SIG-M5 treated with dmso at 0.1 percent for 504 hours (cell line): ENCODE data around the gene SOST.

Source experiments
- DNase-seq: peaks from one replicate; lab custom pipeline; 2025; ENCODE audit not compliant: unreplicated experiment; lab: John Stamatoyannopoulos, UW

Gene SOST

DNA sequence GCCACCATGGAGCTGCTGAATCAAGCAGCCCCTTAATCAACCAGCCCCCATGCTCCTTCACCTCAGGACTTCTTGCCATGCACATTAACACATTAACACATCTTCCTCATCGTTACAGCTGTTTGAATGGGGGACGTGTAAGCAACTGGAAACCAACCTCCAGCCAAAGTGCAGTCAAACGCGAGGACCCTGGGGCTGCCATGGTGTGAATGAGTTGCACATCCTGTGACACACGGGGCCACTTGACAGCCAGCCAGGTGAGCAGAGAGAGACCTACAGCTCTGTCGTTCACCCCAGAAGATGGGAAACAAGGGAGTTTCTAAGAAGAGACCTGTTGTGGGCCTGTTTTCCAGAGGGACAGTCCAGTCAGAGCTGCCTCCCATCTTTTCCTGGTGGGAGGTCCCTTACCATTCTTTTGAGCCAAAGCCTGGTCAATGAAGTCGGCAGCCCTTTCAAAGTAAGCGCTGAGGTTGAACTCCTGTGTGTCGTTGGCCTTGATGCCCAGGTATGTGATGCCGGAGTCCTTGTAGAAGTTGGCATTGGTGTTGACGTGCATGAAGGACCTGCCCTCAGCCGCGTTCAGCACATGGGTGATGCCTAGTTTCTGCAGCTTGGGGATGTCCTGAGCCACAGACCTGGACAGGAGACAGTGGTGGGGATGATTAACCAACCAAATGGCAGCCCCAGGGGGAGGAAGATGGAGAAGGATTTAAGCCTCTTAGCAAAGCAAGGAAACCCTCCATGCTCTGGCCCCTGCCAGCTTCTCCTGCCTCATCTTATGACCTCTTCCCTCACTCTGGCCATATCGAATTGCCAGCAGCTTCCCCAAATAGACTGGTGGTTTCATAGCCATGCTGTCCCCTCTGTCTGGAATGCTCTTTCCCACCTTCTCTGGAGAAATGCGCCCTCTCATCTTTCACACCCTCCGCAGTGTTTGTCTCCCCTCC, 16.0 kb upstream of the SOST start:
- DNase-seq, result no peak

DNA sequence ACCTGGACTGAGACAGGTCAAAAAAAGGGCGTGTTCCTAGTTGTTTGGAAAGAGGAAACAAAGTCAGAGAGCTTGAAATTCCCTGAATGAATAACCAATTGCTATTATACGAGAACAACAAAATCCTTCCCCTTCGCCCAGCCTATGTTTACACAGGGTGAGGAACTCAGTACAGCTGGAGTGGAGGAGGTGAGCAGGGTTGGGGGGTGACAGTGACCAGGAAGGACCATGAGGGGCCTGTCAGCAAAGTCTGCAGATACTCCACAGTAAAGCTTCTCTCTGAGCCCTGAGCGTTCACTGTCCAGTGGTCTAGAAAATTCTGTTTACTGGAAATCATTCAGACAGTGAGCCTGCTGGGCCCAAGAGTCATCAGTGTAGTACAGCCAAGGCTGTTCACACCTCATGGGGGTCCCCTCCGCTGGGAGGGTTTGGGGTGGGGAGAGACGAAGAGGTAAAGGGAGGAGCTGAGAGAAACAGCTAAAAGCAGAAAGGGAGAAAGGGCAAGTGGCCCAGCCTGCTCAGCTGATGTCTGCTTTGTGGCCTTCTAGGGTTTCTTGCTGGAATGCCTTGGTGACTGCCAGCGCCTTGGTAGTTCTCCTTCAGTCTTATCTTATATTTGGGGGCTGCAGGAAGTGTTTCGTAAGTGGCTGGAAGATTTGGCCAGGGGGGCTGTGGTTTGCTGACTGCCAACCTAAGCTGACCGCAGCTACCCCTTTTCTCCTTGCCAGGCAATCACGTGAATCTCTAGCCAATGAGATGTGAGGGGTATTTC, 14.5 kb upstream of the SOST start:
- DNase-seq, result peak; percentile 99

DNA sequence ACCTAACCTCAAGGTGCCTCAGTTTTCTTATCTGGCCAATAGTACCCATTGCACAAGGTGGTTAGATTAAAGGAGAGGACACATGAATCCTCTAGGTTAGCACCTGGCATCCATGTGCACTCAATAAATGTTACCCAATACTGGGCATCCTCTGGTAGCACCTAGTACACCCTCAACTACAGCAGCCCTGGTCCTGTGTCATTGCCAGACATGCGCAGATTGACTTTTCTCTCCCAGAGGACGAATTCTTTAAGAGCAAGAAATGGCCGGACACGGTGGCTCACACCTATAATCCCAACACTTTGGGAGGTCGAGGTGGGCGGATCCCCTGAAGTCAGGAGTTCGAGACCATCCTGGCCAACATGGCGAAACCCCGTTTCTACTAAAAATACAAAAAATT, 12.9 kb upstream of the SOST start:
- DNase-seq, result no peak

DNA sequence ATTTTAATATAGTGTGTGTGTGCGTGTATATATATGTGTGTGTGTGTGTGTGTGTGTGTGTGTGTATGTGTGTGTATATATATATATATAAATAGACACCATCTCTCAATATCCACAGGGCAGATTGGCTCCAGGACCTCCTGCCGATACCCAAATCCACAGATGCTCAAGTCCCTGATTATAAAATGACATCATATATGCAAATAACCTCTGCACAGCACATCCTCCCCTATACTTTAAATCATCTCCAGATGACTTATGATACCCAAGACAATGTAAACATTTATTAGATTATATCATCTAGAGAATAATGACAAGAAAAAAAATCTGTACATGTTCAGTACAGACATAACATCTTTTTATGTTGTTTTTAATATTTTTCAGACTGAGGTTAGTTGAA, 12.4 kb upstream of the SOST start:
- DNase-seq, result no peak

DNA sequence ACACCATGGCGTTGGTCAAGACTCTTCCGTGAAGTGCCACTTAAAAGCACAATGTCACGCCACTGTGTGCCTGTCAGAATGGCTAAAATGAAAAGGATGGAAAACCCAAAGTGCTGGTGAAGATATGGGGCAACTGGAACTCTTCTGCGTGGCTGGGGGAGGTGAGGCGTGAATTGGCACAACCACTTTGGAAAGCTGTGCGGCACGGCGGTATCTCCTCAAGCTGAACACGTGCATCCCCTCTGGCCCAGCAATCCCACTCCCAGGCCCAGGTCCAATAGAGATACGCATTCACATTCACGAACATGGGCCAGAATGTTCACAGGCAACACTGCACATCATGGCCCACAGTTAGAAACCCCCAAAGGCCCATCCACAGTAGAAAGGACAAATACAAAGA, 11.3 kb upstream of the SOST start:
- no peak for DNase-seq

DNA sequence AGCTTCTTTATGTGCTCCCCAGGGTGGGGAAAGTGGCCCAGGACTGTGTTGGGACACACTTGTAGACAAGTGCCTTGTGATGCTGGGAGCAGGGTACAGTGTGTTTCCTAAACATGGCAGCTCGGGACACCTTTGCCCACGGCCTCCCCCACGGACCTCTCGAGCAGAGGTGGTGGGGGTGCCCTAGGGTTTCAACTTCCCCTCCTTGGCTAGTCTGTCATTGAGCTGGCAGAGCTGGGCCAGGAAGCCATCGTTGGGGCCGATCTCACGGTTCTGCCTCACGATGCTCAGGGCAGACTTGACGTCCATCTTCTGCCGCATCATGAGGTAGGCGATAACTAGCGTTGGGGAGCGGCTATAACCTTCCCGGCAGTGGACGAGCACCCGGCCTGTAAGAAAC, 10.8 kb upstream of the SOST start:
- no peak for DNase-seq

DNA sequence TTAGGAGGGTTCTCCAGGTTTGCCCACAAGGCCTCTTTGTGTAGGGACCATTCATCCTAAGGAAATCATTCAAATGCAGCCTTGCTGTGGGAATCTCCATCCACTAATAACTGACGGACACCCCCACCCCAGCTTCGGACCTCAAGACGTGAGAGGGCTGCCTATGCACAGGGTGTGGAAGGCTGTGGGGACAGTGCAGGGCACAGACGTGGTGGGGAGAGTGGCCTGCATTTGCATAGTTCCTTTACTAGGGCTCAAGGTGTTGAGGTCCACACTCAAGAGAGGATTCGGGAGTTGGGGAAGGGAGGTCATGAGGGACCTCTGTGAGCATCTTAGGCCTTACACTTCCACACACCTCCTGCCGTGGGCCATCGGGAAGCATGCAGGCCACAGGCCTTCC, 10.4 kb upstream of the SOST start:
- DNase-seq, result no peak

DNA sequence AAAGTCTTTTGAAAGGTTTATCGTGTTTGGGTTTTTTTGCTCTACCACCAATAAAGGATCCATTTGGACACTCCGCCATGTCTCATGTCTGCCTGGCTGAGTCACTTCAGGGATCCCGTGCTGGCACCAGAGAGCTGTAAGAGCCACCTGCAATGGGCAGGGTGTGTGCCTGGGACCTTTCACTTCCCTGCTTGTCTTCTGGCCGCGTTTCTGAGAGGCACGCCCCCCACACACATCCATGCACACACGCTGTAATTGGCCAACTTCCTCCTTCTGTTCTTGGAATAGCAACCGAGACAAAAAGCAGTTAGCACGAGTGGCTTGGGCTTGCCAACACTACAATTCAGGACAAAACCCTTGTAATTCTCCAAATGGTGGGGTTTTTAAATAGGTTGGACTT, 9.8 kb upstream of the SOST start:
- peak; percentile 99 for DNase-seq

DNA sequence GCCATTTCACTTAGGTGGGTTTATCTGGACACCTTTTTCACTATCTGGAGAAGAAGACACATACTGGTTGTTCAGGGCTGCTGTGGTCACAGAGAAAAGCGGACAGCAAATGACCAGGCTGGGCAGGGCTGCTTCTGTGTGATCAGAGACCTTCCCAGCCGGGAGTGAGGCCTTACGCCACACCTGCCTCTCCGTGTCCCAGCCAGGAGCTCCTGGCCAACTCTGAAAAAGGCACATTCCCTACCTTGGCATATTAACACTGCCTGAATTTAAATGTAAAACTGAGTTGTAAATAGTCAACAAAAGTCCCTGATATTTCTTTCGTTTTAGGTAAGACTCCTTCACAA, 9.1 kb upstream of the SOST start:
- DNase-seq, result no peak

DNA sequence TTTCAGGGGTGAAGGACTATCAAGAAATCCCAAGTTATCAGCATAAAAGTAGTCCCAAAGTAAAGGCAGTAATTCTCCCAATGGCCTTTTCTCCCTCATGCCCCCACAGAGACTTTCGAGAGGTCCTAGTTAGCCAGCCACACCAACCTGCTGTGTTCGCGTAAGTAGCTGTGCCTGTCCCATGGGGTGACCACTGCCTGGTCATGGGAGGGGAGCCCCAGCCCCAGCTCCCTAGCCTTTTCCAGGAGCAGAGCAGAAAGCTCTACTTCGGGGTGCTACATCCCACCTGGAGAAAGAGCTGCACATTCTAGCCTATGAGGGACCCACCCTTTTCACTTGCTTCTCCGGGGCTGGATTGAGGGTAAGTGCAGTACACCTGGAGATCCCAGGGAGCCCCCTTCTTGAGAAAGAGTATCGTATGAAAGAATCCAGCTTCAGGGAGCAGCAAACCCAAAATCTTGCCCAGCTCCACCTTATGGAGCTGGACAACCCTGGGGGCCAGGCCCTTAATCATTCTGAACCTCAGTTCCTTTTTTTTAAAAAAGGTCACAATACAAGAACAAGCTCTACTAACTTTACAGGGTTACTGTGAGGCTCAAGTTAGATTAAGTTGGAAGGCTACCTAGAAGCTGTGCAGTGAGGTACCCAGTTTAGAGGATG, 8.6 kb upstream of the SOST start:
- DNase-seq, result no peak

DNA sequence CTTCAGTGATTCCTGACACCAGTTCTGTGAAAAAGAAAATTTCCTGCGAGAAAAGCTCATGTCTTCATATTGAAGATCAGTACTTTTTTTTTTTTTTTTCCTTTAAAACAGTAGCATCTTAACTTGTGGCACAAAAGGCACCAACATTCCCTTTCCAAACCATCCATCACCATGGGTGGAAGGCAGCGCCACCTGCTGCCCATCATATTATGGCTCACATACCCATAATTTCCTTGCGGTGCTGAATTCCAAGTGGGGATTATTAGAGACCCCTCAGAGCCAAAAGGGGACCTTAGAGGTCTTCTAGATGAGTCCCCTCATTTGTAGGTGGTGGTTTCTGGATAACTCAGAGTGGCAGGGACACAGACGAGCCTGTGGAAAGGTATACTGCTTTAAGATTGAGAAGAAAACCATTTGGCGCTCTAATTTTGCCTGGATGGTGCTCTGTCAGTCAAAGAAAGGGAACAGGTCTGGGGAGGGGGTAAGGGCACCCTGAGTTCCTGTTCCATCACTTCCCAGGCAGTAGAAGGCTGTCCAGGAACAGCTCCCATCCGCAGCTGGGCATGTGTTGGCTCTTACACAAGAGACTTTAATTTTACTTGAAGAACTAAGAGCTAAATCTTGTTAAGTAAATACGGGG, 7.9 kb upstream of the SOST start:
- peak; percentile 44 for DNase-seq

DNA sequence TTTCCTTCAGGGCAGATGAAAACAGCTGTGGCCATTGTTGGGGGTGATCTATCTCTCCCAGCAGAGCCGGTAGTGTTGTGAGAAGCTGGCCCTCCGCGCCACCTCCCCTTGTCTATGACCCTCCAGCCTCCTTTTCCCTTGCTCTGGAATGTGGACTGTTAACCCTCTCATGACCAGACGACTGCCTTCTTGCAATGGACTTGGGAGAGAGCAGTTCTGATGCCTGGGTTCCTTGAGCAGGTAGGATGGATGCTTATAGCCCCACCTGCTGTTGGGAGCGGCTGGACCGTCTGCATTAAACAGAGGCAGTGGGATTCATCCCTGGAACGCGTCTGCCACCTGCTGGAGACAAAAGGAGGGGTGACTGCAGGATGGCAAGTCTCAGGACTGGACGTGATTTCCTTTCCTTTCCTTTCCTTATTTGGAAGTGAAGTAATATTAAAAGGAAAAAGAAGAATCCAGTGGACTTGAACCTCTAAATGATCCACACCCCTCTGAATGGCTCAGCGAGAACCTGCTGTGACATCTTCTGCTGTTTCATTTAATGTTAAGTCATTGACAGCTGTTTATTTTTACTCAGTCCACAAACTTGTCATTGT, 1.8 kb upstream of the SOST start:
- peak; percentile 84 for DNase-seq

DNA sequence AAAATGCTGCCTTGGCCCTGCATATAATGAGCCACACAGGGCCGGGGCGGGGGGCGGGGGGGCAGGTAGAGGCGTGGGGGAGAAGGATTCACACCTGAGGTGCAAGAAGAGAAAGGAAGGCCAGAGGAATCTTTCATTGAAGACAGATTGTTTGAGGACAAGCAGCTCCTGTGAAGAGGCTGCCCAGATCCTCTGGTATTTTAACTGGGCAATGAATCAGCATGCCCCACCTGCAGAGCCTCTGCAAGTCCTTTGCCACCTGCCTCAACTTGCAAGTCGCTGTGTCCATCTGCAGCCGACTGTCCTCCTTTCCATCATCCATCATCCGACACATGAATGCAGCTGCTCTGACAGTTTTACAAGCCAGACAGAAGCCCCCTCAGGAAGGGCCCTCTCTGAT, 1.2 kb upstream of the SOST start:
- DNase-seq, result no peak

DNA sequence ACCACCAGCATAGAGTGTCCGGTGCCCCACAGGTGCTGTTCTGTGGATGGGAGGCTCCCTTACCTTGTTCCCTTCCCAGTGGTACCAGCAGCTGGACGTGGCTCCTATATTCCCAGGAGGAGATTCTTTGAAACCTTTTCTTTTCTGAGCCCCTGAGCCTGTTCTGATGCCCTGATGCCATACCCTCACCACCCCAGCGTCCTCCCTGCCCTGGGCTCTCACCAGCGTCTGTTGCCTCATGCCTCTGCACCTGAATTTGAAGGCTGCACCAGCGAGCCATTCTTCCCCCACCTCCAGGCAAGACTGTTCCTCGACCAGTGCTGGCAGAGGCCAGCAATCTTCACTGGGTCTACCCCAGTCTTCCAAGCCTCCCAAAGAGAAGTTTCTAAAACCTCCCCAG, 505 bp downstream of the SOST start:
- no peak for DNase-seq

DNA sequence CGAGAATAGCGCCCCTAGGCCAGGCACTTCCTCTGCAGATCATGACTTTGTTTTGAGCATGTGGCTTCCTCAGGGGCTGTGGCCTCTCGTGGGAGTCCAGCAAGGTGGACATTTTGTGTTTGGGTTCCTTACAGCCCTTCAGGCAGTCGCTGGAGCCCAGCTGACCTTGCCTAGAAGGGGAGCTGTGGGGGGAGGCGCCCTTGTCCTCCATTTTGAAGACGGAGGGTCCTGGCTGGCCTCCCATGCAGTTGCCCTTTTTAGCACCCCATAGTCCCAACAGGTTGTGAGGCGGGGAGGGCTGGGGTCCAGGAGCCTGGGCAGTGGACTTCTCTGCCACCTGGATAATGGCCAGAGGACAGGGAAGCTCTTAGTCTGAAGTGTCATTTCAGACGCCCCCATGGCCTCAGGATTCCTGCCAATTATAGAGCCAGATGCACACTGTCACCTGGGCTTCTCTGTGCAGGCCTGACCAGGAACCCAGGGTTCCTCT, 1.4 kb downstream of the SOST start:
- DNase-seq, result no peak

DNA sequence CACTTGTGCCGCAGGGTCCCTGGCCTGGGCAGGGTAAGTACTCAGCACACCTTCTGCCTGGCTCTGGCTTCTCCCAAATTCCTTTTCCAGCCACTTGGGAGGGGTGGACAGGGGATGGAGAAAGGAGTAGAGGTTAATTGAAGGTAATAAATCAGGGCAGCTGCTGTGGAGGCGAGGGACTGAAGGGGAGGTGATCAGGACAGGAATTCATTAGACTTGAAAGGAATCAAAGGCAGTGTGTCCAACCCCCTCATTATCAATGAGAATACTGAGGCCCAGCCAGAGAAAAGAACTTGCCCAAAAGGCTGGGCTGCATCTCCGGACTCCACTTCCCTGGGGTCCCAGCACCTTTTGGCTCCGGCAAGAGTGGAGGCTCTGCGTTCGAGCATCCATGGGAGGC, 2.4 kb downstream of the SOST start:
- DNase-seq, result no peak

DNA sequence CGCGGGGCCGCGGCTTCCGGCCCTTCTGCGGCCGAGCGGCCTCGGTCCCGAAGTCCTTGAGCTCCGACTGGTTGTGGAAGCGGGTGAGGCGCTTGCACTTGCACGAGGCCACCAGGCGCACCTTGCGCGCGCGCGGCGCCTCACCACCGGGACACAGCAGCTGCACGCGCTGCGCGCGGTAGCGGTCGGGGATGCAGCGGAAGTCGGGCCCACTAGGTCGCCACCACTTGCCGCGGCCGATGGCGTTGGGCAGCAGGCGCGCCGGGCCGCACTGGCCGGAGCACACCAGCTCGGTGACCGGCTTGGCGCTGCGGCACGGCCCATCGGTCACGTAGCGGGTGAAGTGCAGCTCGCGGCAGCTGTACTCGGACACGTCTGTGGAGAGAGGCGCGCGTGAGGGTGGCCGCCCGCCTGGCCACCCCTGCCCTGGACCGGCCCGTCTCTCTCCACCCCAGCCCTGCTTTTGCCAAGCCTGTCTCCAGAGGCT, 3.2 kb downstream of the SOST start:
- DNase-seq, result no peak

DNA sequence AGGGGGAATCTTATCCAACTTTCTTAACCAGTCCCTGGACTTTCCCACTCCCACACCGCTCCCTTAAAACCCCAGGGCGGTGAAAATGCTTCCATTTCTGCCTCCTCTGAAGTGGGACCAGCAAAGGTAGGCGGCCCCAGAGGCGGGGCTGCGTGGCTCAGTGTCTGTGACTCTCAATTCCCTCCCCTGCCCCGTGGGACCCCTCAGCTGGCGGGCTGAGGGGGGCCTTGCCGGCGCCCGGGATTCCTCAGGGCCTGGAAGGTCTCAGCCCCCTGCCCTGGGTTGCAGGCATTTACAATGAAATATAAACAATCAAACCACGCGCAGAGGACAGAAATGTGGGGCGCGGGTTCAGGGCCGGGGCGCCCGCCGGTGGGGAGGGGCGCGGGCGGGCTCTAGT, 3.6 kb downstream of the SOST start:
- no peak for DNase-seq

DNA sequence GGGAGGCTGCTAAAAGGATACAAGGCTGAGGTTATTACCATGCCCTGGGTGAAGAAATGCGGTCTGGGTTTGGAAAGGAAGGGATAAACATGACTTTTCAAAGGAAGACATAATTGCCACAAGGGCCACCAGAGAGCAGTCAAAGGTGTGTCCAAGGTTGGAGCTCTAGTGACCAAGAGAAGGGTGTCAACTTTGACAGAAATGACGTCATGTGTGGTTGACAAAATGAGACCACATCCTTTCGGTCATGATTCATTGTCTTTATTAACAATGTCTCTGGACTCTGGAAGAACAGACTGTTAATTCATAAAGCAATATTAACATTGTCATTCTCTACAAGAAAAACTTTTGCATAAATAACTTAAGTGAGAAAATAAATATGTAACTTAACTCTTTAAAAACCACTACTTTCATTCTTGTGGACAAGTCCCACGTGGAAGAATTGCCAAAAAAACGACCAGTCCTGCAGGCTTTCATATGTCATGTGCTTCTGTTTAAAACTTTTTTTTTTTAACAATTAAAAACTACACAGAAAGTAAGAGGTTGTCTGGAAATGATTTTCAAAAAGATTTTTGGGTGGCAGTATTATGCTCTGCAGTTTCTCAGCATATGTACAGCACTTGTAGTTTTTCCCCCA, 5.0 kb downstream of the SOST start:
- no peak for DNase-seq

DNA sequence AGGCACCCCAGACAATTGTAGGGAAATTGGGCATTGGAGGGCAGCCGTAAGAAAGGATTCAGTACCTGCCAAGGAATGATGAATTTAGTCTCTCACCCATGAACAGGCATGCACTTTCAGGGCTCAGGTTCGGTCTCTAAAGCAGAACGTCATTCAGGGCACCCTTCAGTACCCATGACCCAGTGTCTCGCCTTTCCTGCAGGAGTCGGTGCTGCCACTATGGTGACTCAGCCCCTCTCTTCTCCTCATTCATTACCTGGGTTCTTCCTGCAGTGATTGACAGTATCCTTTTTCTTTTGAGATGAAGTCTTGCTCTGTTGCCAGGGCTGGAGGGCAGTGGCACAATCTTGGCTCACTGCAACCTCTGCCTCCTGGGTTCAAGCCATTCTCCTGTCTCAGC, 8.4 kb downstream of the SOST start:
- no peak for DNase-seq
